Measurements from ENCODE around the gene MAPK11.

The MAPK11 gene

DNA sequence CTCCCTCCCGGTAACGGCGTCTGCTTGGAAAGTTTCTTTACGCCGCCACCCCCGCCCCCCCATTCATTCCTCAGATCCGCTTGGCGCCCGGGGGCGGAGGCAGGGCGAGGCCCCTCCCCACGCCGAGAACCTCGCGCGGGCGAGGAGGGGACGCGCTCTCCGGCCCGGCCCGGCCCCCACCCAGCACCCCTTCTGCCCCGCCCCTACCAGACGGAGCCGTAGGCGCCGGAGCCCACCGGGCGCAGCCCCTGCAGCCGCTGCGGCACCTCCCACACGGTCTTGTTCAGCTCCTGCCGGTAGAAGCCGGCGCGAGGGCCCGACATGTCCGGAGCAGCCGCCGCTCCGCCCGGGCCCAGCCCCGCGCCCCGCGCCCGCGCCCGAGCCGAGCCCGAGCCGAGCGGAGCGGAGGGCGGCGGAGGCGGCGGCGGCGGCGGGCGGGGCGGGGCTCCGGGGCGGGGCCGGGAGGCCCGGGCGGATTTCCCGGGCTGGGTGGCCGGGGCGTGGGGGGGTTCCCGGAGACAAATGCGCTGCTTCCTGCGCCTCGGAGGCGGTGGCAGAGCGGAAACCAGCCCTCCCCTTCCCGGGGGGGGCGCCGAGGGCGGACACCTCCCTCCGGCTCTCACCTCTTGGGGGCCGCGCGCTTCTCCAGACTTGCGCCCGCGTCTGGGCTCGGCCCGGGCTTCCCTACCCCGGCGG is at the start of gene MAPK11:
TSS of gene MAPK11 (minus strand) at position 411 of the 696 bp plus-strand sequence. CDS start at position 323, 88 bp downstream.
- no peak within 1 kb of the TSS for H3K9ac ChIP-seq (ENCODE audit: low read depth, low read length)
- H3K36me3 ChIP-seq (ENCODE audit: control insufficient read depth, insufficient read depth, low read length): peaks cover 7% of the 10 kb centered on the region
- no peaks in the 10 kb centered on the region for H3K9me3 ChIP-seq (ENCODE audit: control insufficient read depth, insufficient read depth, low read length)
- H3K4me3 ChIP-seq (ENCODE audit: low read depth, low read length): peak within 1 kb of the TSS; percentile 41
- H3K4me1 ChIP-seq (ENCODE audit: control insufficient read depth, insufficient read depth, low read length): no peaks in the 10 kb centered on the region
- peaks cover 32% of the 10 kb centered on the region for H3K27me3 ChIP-seq (ENCODE audit: control insufficient read depth, insufficient read depth, low read length)

DNA sequence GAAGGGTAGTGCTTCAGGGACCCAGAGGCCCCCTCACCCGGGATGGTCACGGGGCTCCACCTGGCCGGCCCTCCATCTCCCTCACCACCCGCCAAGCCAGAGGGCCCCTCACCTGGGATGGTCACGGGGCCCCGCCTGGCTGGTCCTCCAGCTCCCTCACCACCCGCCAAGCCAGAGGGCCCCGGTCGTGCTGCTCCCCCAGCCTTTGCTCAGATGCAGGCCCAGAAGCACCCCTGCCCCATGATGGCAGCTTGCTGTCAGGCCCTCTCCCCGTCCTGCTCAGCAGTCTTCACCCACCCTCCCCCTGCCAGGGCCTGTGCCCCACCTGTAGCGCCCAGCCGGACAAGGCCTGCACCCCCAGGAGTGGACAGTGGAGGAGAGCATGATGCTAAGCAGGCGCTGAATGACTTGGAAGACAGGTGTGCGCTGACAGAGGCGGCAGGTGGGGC is 49.3 kb upstream of the MAPK11 start:
- H3K9ac ChIP-seq (ENCODE audit: low read depth, low read length): no peak overlapping the region
- H3K36me3 ChIP-seq (ENCODE audit: control insufficient read depth, insufficient read depth, low read length): no peaks in the 10 kb centered on the region
- no peaks in the 10 kb centered on the region for H3K4me1 ChIP-seq (ENCODE audit: control insufficient read depth, insufficient read depth, low read length)
- no peaks in the 10 kb centered on the region for H3K9me3 ChIP-seq (ENCODE audit: control insufficient read depth, insufficient read depth, low read length)
- no peak overlapping the region for H3K4me3 ChIP-seq (ENCODE audit: low read depth, low read length)
- peaks cover under 1% of the 10 kb centered on the region for H3K27me3 ChIP-seq (ENCODE audit: control insufficient read depth, insufficient read depth, low read length)

DNA sequence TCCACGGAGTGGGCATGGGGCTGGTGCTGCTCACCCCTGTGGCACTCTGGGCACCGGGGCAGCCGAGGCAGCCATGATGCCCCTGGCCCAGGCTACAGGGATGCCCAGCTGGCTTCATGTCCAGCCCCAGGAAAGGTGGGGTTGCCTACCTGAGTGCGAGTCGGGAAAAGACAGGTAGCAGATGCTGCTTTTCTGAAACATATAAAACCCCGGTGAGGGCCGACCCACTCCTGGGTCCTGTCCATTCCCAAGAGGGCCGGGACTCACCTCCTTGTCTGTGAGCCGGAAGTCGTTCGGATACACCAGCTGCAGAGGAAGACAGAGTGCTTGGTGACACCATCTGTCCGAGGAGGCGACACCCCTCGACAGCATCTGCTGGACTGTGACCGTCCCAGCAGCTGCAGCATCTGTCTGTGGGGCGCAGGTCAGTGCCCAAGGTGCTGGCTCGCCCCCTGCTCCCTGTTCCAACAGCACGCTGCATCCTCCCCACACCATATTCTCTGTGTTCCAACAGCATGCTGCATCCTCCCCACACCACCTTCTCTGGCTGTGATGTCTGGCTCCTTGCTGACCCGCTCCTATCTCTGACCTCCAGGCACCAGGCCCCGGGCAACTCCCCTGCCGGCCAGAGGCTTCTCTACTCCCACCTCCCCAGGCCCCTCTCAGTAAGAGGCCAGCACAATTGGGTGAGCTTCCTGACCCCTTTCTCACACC is 48.7 kb upstream of the MAPK11 start:
- H3K4me1 ChIP-seq (ENCODE audit: control insufficient read depth, insufficient read depth, low read length): no peaks in the 10 kb centered on the region
- no peak overlapping the region for H3K4me3 ChIP-seq (ENCODE audit: low read depth, low read length)
- no peaks in the 10 kb centered on the region for H3K27me3 ChIP-seq (ENCODE audit: control insufficient read depth, insufficient read depth, low read length)
- no peaks in the 10 kb centered on the region for H3K9me3 ChIP-seq (ENCODE audit: control insufficient read depth, insufficient read depth, low read length)
- no peaks in the 10 kb centered on the region for H3K36me3 ChIP-seq (ENCODE audit: control insufficient read depth, insufficient read depth, low read length)
- no peak overlapping the region for H3K9ac ChIP-seq (ENCODE audit: low read depth, low read length)

DNA sequence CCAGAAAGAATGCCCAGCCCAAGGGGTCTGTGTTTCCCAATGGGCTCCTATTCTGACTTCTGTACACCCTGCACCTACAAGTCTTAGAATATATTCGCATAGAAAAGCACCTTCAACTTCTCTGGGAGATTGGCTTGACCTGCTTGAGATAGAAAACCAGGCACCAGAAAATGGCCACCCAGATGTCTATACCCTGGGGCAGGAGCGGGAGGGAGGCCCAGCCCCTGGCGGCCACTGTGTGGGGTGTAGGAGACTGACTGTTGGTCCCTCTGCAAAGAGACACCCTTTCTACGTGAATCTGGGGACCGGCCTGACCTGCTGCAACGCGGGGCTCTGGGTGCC is 48.1 kb upstream of the MAPK11 start:
- Histone ChIP-seq H3K27me3 (ENCODE audit: control insufficient read depth, insufficient read depth, low read length) (no peaks in the 10 kb centered on the region), H3K4me3 (ENCODE audit: low read depth, low read length) (no peak overlapping the region), H3K4me1 (ENCODE audit: control insufficient read depth, insufficient read depth, low read length) (no peaks in the 10 kb centered on the region), H3K9me3 (ENCODE audit: control insufficient read depth, insufficient read depth, low read length) (no peaks in the 10 kb centered on the region), H3K9ac (ENCODE audit: low read depth, low read length) (no peak overlapping the region), H3K36me3 (ENCODE audit: control insufficient read depth, insufficient read depth, low read length) (no peaks in the 10 kb centered on the region)

DNA sequence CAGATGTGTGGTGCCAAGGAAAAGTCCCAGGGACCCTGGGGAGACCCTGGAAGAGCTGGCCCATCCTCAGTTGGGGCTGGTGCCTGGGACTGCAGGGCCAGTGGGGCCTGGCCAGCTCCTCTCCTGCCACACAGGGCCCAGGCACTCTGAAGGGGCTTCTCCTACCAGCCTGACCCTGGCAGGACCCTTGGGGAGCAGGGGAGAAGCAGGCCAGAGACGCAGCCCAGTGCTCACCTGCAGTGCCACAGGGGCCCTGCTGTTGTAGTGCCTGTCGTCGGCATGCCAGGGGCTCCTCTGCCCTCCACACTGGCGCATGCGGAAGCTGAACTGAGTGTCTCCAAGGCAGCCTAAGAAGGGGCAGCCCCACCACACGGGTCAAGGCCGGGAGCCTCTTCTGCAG is 47.5 kb upstream of the MAPK11 start:
- Histone ChIP-seq H3K9me3 (ENCODE audit: control insufficient read depth, insufficient read depth, low read length) (no peaks in the 10 kb centered on the region), H3K36me3 (ENCODE audit: control insufficient read depth, insufficient read depth, low read length) (no peaks in the 10 kb centered on the region), H3K4me1 (ENCODE audit: control insufficient read depth, insufficient read depth, low read length) (no peaks in the 10 kb centered on the region), H3K27me3 (ENCODE audit: control insufficient read depth, insufficient read depth, low read length) (no peaks in the 10 kb centered on the region), H3K4me3 (ENCODE audit: low read depth, low read length) (no peak overlapping the region), H3K9ac (ENCODE audit: low read depth, low read length) (no peak overlapping the region)

DNA sequence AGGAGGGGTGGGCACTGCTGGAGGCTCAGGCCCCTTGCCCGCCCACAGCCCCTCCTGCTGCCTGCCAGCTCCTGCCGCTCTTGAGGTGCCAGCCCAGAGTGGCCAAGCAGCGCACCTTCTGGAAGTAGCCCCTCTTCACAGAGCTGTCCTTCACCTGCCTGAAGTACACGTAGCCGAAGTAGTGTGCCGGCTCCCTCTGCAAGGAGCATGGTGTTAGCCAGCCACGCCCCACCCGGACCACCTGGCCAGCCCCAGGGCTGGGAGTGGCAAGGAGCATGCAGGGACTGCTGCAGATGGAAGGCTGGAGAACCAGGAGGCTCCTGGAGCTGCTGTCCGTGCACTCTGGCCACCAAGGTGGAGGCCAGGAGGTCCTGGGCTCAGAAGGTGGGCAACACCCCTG is 47.0 kb upstream of the MAPK11 start:
- Histone ChIP-seq H3K9me3 (ENCODE audit: control insufficient read depth, insufficient read depth, low read length) (no peaks in the 10 kb centered on the region), H3K9ac (ENCODE audit: low read depth, low read length) (no peak overlapping the region), H3K4me1 (ENCODE audit: control insufficient read depth, insufficient read depth, low read length) (no peaks in the 10 kb centered on the region), H3K4me3 (ENCODE audit: low read depth, low read length) (no peak overlapping the region), H3K27me3 (ENCODE audit: control insufficient read depth, insufficient read depth, low read length) (no peaks in the 10 kb centered on the region), H3K36me3 (ENCODE audit: control insufficient read depth, insufficient read depth, low read length) (no peaks in the 10 kb centered on the region)

DNA sequence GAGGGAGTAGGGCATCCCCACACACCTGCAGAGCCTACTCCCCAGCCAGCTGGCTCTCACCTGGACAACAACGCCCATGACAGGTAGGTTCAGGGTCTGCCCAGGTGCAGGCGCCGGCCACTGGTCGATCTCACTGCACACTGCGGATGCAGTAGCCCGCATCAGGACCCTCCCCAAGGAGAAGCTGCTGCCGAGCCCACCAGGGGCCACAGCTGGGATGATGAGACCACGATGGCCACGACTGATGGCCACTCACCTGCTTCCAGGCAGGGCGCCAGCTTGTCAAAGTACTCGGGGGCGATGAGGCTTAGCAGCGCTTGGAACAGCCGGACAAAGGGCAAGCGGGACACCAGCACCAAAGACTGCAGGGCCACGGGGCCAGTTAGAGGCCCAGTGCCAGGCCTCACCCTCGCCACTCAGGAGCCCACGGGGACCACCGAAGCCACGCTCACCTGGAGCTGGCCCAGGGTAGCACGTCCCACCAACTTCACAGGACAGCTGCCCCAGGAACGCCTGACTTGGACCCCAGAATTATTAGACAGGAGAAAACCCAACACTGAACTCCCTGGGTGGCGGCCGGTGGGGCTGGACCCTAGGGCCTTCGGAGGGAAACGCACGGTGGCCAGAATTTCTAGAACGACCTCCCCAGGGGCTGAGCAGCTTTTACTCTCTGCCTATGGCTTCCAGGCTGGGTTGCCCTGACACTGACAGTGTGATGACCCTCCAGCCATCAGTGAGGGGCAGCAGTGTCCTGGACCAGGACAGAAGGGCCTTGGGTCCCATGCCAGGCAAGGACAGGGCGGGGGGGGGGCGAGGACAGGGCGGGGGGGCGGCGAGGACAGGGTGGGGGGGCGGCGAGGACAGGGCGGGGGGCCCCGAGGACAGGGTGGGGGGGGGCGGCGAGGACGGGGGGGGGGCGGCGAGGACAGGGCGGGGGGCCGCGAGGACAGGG is 46.2 kb upstream of the MAPK11 start:
- H3K9ac ChIP-seq (ENCODE audit: low read depth, low read length): no peak overlapping the region
- no peak overlapping the region for H3K4me3 ChIP-seq (ENCODE audit: low read depth, low read length)
- no peaks in the 10 kb centered on the region for H3K9me3 ChIP-seq (ENCODE audit: control insufficient read depth, insufficient read depth, low read length)
- H3K27me3 ChIP-seq (ENCODE audit: control insufficient read depth, insufficient read depth, low read length): no peaks in the 10 kb centered on the region
- H3K36me3 ChIP-seq (ENCODE audit: control insufficient read depth, insufficient read depth, low read length): no peaks in the 10 kb centered on the region
- no peaks in the 10 kb centered on the region for H3K4me1 ChIP-seq (ENCODE audit: control insufficient read depth, insufficient read depth, low read length)

DNA sequence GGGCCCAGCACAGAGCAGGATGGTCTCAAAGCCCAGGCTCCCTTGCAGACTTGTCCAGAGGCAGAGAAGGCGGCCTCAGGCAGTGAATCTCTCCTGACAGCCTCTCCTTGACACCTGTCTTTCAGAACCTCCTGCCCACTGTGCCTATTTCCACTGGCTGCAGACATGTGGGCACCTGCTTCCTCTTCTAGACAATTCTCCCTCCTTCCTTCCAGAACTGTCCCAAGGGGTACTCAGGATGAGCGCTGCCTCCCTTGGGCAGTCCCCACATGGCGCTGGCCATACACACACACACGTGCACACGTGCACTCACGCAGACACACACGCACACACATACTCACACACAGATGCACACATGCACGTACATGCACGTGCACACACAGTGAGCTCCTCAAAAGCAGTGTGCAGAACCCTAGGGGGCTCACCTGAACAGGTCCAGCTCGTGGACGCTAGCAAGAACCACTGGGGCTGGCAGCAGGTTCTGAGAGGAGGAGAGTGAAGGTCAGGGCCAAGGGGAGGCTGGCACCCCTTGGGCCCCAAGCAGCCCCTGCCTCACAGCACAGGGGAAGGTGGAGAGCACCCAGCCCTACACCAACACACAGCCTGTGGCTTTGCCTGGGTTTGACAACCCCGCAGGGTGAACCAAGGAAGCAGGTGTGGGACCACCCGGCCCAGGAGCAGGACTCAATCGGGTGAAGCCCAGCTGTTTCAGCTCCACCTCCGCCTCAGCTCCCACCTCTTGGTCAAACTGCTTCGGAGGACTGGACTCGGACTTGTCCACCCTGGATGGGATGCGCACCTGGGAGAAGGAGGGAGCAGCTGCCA is 45.3 kb upstream of the MAPK11 start:
- no peaks in the 10 kb centered on the region for H3K36me3 ChIP-seq (ENCODE audit: control insufficient read depth, insufficient read depth, low read length)
- H3K27me3 ChIP-seq (ENCODE audit: control insufficient read depth, insufficient read depth, low read length): no peaks in the 10 kb centered on the region
- H3K9ac ChIP-seq (ENCODE audit: low read depth, low read length): no peak overlapping the region
- H3K9me3 ChIP-seq (ENCODE audit: control insufficient read depth, insufficient read depth, low read length): no peaks in the 10 kb centered on the region
- no peak overlapping the region for H3K4me3 ChIP-seq (ENCODE audit: low read depth, low read length)
- no peaks in the 10 kb centered on the region for H3K4me1 ChIP-seq (ENCODE audit: control insufficient read depth, insufficient read depth, low read length)

DNA sequence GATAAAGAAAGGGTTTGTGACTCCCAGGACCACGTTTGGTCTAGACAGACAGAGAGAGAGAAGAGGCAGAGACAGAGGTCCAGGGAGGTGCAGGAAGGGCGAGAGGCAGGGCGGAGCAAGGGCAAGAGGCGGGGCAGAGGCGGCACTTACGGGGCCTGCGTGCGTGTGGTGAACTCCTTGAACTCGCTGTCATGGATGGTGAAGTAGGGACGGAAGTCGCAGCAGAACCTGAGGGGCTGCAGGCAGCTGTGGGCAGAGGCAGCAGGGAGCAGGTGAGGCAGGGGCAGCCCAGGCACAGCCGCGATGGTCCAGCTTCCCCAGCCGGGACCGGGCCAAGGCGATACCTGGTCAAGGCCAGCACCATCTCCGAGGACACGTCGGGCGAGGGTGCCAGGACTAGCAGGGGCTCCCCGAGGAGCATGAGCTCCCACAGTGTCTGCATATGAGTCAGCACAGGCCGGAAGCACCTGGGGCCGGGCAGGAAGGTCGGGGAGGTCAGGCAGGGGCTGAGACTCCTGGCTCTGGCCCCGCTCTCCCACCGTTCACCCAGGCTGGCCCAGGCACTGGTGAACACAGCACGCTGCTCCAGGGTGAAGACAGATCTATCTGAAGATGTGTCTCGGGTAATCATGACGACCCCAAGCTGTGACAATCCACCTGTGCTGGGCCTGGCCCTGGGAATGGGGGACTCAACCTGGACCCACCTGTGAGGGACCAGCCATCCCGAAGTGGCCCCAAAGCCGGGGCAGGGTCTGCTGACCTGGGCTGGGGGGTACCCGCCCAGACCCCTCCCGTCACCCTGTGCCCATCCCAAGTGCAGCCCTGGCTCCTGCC is 44.5 kb upstream of the MAPK11 start:
- Histone ChIP-seq H3K4me3 (ENCODE audit: low read depth, low read length) (no peak overlapping the region), H3K36me3 (ENCODE audit: control insufficient read depth, insufficient read depth, low read length) (no peaks in the 10 kb centered on the region), H3K4me1 (ENCODE audit: control insufficient read depth, insufficient read depth, low read length) (no peaks in the 10 kb centered on the region), H3K9ac (ENCODE audit: low read depth, low read length) (no peak overlapping the region), H3K9me3 (ENCODE audit: control insufficient read depth, insufficient read depth, low read length) (no peaks in the 10 kb centered on the region), H3K27me3 (ENCODE audit: control insufficient read depth, insufficient read depth, low read length) (no peaks in the 10 kb centered on the region)

DNA sequence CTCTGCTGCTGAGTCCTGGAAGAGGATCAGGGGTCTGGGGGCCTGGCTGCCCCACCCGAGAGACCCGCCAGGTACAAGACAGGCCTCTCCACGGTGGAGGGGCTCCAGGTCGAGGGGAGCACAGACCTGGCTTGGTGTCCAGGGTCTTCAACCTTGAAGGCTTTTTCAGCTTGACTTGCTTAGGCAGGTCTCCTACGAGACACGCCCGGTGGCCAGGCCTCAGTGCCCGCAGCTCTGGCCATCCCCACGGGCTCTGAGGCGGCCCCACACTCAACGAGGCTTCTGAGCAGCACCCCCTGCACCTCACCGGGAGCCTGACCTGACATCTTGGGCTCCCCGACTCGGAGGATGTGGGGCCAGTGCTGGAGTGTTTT is 43.9 kb upstream of the MAPK11 start:
- H3K36me3 ChIP-seq (ENCODE audit: control insufficient read depth, insufficient read depth, low read length): no peaks in the 10 kb centered on the region
- H3K9me3 ChIP-seq (ENCODE audit: control insufficient read depth, insufficient read depth, low read length): no peaks in the 10 kb centered on the region
- no peak overlapping the region for H3K9ac ChIP-seq (ENCODE audit: low read depth, low read length)
- no peaks in the 10 kb centered on the region for H3K27me3 ChIP-seq (ENCODE audit: control insufficient read depth, insufficient read depth, low read length)
- H3K4me1 ChIP-seq (ENCODE audit: control insufficient read depth, insufficient read depth, low read length): no peaks in the 10 kb centered on the region
- H3K4me3 ChIP-seq (ENCODE audit: low read depth, low read length): no peak overlapping the region
